ENCODE measurements around the gene LTBP3.

The LTBP3 gene

GRCh38 chr11:65501472-65502273 is 56.5 kb downstream of the LTBP3 start:
- no peak overlapping the region for H3K27ac Mint-ChIP-seq
- H3K27me3 Mint-ChIP-seq (ENCODE audit: low read depth), result no peaks in the 10 kb centered on the region
- H3K4me1 Mint-ChIP-seq, result peaks cover 27% of the 10 kb centered on the region
- peaks cover 2% of the 10 kb centered on the region for H3K9me3 Mint-ChIP-seq
- H3K36me3 Mint-ChIP-seq (ENCODE audit: low read depth), result peaks cover 14% of the 10 kb centered on the region
- no peak overlapping the region for H3K4me3 Mint-ChIP-seq
- TF ChIP-seq CTCF (IDR thresholded peaks at IDR 0.05; ENCODE audit: unreplicated experiment in 3 of 3), result no peak

DNA sequence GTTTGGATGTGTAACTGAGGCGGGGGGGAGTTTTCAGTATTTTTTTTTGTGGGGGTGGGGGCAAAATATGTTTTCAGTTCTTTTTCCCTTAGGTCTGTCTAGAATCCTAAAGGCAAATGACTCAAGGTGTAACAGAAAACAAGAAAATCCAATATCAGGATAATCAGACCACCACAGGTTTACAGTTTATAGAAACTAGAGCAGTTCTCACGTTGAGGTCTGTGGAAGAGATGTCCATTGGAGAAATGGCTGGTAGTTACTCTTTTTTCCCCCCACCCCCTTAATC is 57.0 kb downstream of the LTBP3 start:
- no peak for TF ChIP-seq CTCF (IDR thresholded peaks at IDR 0.05; ENCODE audit: unreplicated experiment in 3 of 3)
- Mint-ChIP-seq H3K4me1 (peaks cover 27% of the 10 kb centered on the region), H3K9me3 (peaks cover 2% of the 10 kb centered on the region), H3K4me3 (no peak overlapping the region), H3K27me3 (ENCODE audit: low read depth) (no peaks in the 10 kb centered on the region), H3K27ac (no peak overlapping the region), H3K36me3 (ENCODE audit: low read depth) (peaks cover 9% of the 10 kb centered on the region)

GRCh38 chr11:65500387-65501185 is 57.6 kb downstream of the LTBP3 start:
- Mint-ChIP-seq H3K4me3 (no peak overlapping the region), H3K27me3 (ENCODE audit: low read depth) (no peaks in the 10 kb centered on the region), H3K36me3 (ENCODE audit: low read depth) (peaks cover 3% of the 10 kb centered on the region), H3K4me1 (peaks cover 26% of the 10 kb centered on the region), H3K27ac (no peak overlapping the region), H3K9me3 (peaks cover 2% of the 10 kb centered on the region)
- no peak for TF ChIP-seq CTCF (IDR thresholded peaks at IDR 0.05; ENCODE audit: unreplicated experiment in 3 of 3)

DNA sequence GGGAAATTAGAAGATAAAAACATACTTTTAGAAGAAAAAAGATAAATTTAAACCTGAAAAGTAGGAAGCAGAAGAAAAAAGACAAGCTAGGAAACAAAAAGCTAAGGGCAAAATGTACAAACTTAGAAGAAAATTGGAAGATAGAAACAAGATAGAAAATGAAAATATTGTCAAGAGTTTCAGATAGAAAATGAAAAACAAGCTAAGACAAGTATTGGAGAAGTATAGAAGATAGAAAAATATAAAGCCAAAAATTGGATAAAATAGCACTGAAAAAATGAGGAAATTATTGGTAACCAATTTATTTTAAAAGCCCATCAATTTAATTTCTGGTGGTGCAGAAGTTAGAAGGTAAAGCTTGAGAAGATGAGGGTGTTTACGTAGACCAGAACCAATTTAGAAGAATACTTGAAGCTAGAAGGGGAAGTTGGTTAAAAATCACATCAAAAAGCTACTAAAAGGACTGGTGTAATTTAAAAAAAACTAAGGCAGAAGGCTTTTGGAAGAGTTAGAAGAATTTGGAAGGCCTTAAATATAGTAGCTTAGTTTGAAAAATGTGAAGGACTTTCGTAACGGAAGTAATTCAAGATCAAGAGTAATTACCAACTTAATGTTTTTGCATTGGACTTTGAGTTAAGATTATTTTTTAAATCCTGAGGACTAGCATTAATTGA is 58.3 kb downstream of the LTBP3 start:
- Mint-ChIP-seq H3K9me3 (peaks cover 2% of the 10 kb centered on the region), H3K27me3 (ENCODE audit: low read depth) (no peaks in the 10 kb centered on the region), H3K36me3 (ENCODE audit: low read depth) (no peaks in the 10 kb centered on the region), H3K4me3 (no peak overlapping the region), H3K4me1 (peaks cover 24% of the 10 kb centered on the region), H3K27ac (no peak overlapping the region)
- TF ChIP-seq CTCF (IDR thresholded peaks at IDR 0.05; ENCODE audit: unreplicated experiment in 3 of 3), result no peak

GRCh38 chr11:65498977-65499712 is 59.0 kb downstream of the LTBP3 start, which contains the start of gene MALAT1:
Gene MALAT1, plus strand, starts transcription at chr11:65499045.
- no peaks in the 10 kb centered on the region for H3K36me3 Mint-ChIP-seq (ENCODE audit: low read depth)
- H3K27ac Mint-ChIP-seq, result no peak within 1 kb of the TSS
- no peak for TF ChIP-seq CTCF (IDR thresholded peaks at IDR 0.05; ENCODE audit: unreplicated experiment in 3 of 3)
- H3K4me1 Mint-ChIP-seq, result peaks cover 24% of the 10 kb centered on the region
- H3K27me3 Mint-ChIP-seq (ENCODE audit: low read depth), result no peaks in the 10 kb centered on the region
- no peak within 1 kb of the TSS for H3K4me3 Mint-ChIP-seq
- peaks cover 2% of the 10 kb centered on the region for H3K9me3 Mint-ChIP-seq

All from nephron (organoid).